ENCODE results near the gene ARID3C. TPM values are rescaled to one million over a fixed set of nuclear protein-coding genes. Genes with fewer than 3 reads are reported as not detected.

Gene ARID3C
- polyA plus RNA-seq, 1 of the 3 experiments (the other 2 are of a cell fraction): 0.08 TPM

GRCh38 chr9:34637356-34638137 is 8.7 kb upstream of the ARID3C start, which contains the start of gene SIGMAR1 (continued):
- TF ChIP-seq POLR2AphosphoS5 (IDR thresholded peaks at IDR 0.05; ENCODE audit: low read depth, low read length): peak; percentile 55
- TF ChIP-seq YY1 (IDR thresholded peaks at IDR 0.05; ENCODE audit: low read depth): 0 out of 2 replicates have a peak, but pooled peaks have one; percentile 20
- TF ChIP-seq RAD21 (IDR thresholded peaks at IDR 0.05; ENCODE audit: low read length): no peak
- TF ChIP-seq MEF2A (IDR thresholded peaks at IDR 0.05; ENCODE audit: borderline replicate concordance, low read depth): no peak
- no peak for TF ChIP-seq TCF12 (IDR thresholded peaks at IDR 0.05)
- TF ChIP-seq JUND (IDR thresholded peaks at IDR 0.05): no peak
- peak; percentile 70 for TF ChIP-seq TAF1 (IDR thresholded peaks at IDR 0.05; ENCODE audit: borderline replicate concordance, low read depth, low read length)
- peak; percentile 21; the same call in 1 of the 2 replicates for TF ChIP-seq GATA2 (CRISPR knock-in tag; IDR thresholded peaks at IDR 0.05)
- TF ChIP-seq RFX5 (IDR thresholded peaks at IDR 0.05; ENCODE audit: low read length): no peak
- no peak; a peak in 1 of 4 replicates for TF ChIP-seq EP300 (IDR thresholded peaks at IDR 0.05; ENCODE audit: borderline replicate concordance in 1 of 2, low read depth in 1 of 2, low read length in 1 of 2)
- TF ChIP-seq NFIC (IDR thresholded peaks at IDR 0.05; ENCODE audit: borderline replicate concordance): no peak
- TF ChIP-seq IRF3 (IDR thresholded peaks at IDR 0.05; ENCODE audit: low read depth, low read length): no peak
- no peak for TF ChIP-seq FOSL2 (IDR thresholded peaks at IDR 0.05; ENCODE audit: borderline replicate concordance, low read depth)

- ChIA-PET POLR2A (interaction anchor here (0.6 to 2.3 kb wide), 8 partner anchors 9 to 585 kb away, joined by 3 to 22 read pairs (median 10); partner anchors contain the start of genes DCTN3 and GALT), CTCF (interaction anchor here (0.6 to 12.3 kb wide), 11 partner anchors 12 to 233 kb away, joined by 3 to 256 read pairs (median 7); partner anchors contain the start of genes GALT, IL11RA and RPP25L)
- Histone ChIP-seq H3K9ac (peak overlapping the region; percentile 67), H3K36me3 (replicated peaks in 1 of 2; ENCODE audit: control insufficient read depth in 1 of 2, insufficient read depth in 2 of 2, low read length in 1 of 2) (peaks cover 0 to 5% of the 10 kb centered on the region in 2 experiments), H4K20me1 (ENCODE audit: insufficient read depth) (0 out of 2 replicates have a peak, but pooled peaks cover 3% of the 10 kb centered on the region), H3K4me2 (peak overlapping the region; percentile 98), H2AFZ (ENCODE audit: low read depth) (peak overlapping the region; percentile 69), H3K4me3 (ENCODE audit: low read depth in 2 of 2, low read length in 1 of 2) (peak overlapping the region; percentile 66 to 69), H3F3A (replicated peaks; ENCODE audit: insufficient read depth) (no peaks in the 10 kb centered on the region), H3K79me2 (ENCODE audit: insufficient read depth) (peaks cover 22% of the 10 kb centered on the region), H3K4me1 (ENCODE audit: control insufficient read depth in 1 of 2, insufficient read depth in 2 of 2, low read depth in 1 of 2, low read length in 1 of 2) (peaks cover 4 to 20% of the 10 kb centered on the region in 2 experiments; a peak in 1 of 4 replicates), H3K9me2 (no peaks in the 10 kb centered on the region), H3K9me3 (no peaks in the 10 kb centered on the region), H3K27ac (ENCODE audit: low read depth in 2 of 2, low read length in 1 of 2) (peak overlapping the region; percentile 32 to 72; a peak in 3 of 4 replicates), H3K27me3 (ENCODE audit: insufficient read depth) (no peaks in the 10 kb centered on the region)
- TF ChIP-seq GABPA (IDR thresholded peaks at IDR 0.05; ENCODE audit: low read depth) (no peak), EP300 (IDR thresholded peaks at IDR 0.05; ENCODE audit: borderline replicate concordance in 1 of 2, low read depth in 1 of 2, low read length in 1 of 2) (no peak), ELF1 (IDR thresholded peaks at IDR 0.05) (no peak), RAD21 (IDR thresholded peaks at IDR 0.05; ENCODE audit: low read length) (no peak), FOXJ3 (CRISPR knock-in tag; IDR thresholded peaks at IDR 0.05) (no peak), MXI1 (IDR thresholded peaks at IDR 0.05; ENCODE audit: low read depth, low read length) (peak; percentile 88), REST (IDR thresholded peaks at IDR 0.05; ENCODE audit: low read depth, low read length) (no peak), IRF3 (IDR thresholded peaks at IDR 0.05; ENCODE audit: low read depth, low read length) (no peak), CTCF (IDR thresholded peaks at IDR 0.05) (no peak), MAX (IDR thresholded peaks at IDR 0.05; ENCODE audit: low read depth) (peak; percentile 97), TAF1 (IDR thresholded peaks at IDR 0.05; ENCODE audit: borderline replicate concordance, low read depth, low read length) (no peak), EZH2phosphoT487 (IDR thresholded peaks at IDR 0.05; ENCODE audit: borderline replicate concordance, low read depth) (no peak), POLR2AphosphoS5 (IDR thresholded peaks at IDR 0.05; ENCODE audit: low read depth, low read length) (no peak), YY1 (IDR thresholded peaks at IDR 0.05; ENCODE audit: low read depth) (no peak)
- WGBS (ENCODE audit: low lambda C conversion rate): 0% methylated on average over 11 of the region's 23 CpGs
- DNase-seq: no peak
Observed at GRCh38 chr9:34636791-34637355, 8.0 kb upstream of the ARID3C start.
